Measurements from ENCODE around the gene PCDHGC4.

Gene PCDHGC4

GRCh38 chr5:141519605-141520565 is 35.1 kb downstream of the PCDHGC4 start:
- DNase-seq (ENCODE audit: low spot score) (no peak), ATAC-seq (ENCODE audit: low read depth) (no peak)
- Histone ChIP-seq H3K9me3 (ENCODE audit: severe bottlenecking) (no peaks in the 10 kb centered on the region), H3K27ac (ENCODE audit: poor library complexity, severe bottlenecking) (peak overlapping the region; percentile 80), H3K36me3 (ENCODE audit: low read depth) (peaks cover 80% of the 10 kb centered on the region), H3K4me3 (ENCODE audit: severe bottlenecking) (no peak overlapping the region), H3K27me3 (ENCODE audit: insufficient read depth, poor library complexity, severe bottlenecking) (no peaks in the 10 kb centered on the region), H3K4me1 (ENCODE audit: insufficient read depth, poor library complexity, severe bottlenecking) (peaks cover 38% of the 10 kb centered on the region)
- TF ChIP-seq, protein P1, sequence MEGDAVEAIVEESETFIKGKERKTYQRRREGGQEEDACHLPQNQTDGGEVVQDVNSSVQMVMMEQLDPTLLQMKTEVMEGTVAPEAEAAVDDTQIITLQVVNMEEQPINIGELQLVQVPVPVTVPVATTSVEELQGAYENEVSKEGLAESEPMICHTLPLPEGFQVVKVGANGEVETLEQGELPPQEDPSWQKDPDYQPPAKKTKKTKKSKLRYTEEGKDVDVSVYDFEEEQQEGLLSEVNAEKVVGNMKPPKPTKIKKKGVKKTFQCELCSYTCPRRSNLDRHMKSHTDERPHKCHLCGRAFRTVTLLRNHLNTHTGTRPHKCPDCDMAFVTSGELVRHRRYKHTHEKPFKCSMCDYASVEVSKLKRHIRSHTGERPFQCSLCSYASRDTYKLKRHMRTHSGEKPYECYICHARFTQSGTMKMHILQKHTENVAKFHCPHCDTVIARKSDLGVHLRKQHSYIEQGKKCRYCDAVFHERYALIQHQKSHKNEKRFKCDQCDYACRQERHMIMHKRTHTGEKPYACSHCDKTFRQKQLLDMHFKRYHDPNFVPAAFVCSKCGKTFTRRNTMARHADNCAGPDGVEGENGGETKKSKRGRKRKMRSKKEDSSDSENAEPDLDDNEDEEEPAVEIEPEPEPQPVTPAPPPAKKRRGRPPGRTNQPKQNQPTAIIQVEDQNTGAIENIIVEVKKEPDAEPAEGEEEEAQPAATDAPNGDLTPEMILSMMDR (IDR thresholded peaks at IDR 0.05; ENCODE audit: poor library complexity, severe bottlenecking), result no peak

GRCh38 chr5:141521244-141521781 is 36.5 kb downstream of the PCDHGC4 start:
- DNase-seq (ENCODE audit: low spot score) (peak; percentile 82), ATAC-seq (ENCODE audit: low read depth) (peak; percentile 88)
- TF ChIP-seq, protein P1 (IDR thresholded peaks at IDR 0.05; ENCODE audit: poor library complexity, severe bottlenecking), result no peak
- H3K9me3 ChIP-seq (ENCODE audit: severe bottlenecking), result no peaks in the 10 kb centered on the region
- no peaks in the 10 kb centered on the region for H3K27me3 ChIP-seq (ENCODE audit: insufficient read depth, poor library complexity, severe bottlenecking)
- no peak overlapping the region for H3K4me3 ChIP-seq (ENCODE audit: severe bottlenecking)
- peak overlapping the region; percentile 80 for H3K27ac ChIP-seq (ENCODE audit: poor library complexity, severe bottlenecking)
- H3K4me1 ChIP-seq (ENCODE audit: insufficient read depth, poor library complexity, severe bottlenecking), result peaks cover 30% of the 10 kb centered on the region
- H3K36me3 ChIP-seq (ENCODE audit: low read depth), result peaks cover 86% of the 10 kb centered on the region

DNA sequence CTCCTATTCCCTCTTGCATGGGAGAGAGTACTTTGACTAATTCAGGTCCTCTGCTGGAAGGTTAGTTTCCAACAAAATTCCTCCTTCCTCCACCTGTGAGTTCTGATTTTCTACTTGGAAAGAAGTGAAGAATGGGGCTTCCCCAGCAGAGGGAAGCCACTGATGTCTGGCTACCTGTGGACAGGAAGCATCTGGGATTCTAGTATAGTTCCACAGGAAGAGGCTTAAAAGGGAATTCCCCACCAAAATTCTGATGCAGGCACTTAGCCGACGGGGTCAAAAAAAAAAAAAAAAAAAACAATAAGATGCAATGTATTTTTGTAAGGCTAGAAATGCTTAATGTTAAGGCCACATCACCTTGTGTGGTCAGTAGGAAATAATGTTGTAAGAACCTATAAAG is 37.5 kb downstream of the PCDHGC4 start:
- Histone ChIP-seq H3K4me3 (ENCODE audit: severe bottlenecking) (no peak overlapping the region), H3K36me3 (ENCODE audit: low read depth) (peaks cover 86% of the 10 kb centered on the region), H3K27ac (ENCODE audit: poor library complexity, severe bottlenecking) (peak overlapping the region; percentile 80), H3K4me1 (ENCODE audit: insufficient read depth, poor library complexity, severe bottlenecking) (peaks cover 30% of the 10 kb centered on the region), H3K27me3 (ENCODE audit: insufficient read depth, poor library complexity, severe bottlenecking) (no peaks in the 10 kb centered on the region), H3K9me3 (ENCODE audit: severe bottlenecking) (no peaks in the 10 kb centered on the region)
- DNase-seq (ENCODE audit: low spot score), result no peak
- TF ChIP-seq, protein P1 (IDR thresholded peaks at IDR 0.05; ENCODE audit: poor library complexity, severe bottlenecking), result no peak
- no peak for ATAC-seq (ENCODE audit: low read depth)

DNA sequence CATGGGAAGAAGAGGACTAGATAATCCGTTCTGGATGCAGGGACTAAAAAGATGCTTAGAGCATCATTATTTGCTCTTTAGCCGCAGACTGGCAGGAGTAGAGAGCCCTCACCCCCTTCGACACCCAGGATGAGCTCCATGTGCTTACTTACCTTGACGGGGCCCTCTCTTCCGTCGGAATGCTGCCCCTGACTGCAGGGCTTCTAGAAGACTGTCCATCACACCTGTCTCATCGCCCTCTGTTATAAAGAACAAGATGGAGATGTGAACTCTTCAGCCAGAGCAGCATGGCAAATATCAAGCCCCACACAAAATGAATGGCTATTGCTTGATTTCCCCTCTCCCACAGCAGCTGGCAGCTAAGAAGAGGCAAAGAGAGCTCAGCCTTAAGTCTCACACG is 39.2 kb downstream of the PCDHGC4 start:
- DNase-seq (ENCODE audit: low spot score) (no peak), ATAC-seq (ENCODE audit: low read depth) (no peak)
- H3K4me1 ChIP-seq (ENCODE audit: insufficient read depth, poor library complexity, severe bottlenecking), result peaks cover 30% of the 10 kb centered on the region
- no peaks in the 10 kb centered on the region for H3K27me3 ChIP-seq (ENCODE audit: insufficient read depth, poor library complexity, severe bottlenecking)
- H3K4me3 ChIP-seq (ENCODE audit: severe bottlenecking), result no peak overlapping the region
- peaks cover 85% of the 10 kb centered on the region for H3K36me3 ChIP-seq (ENCODE audit: low read depth)
- TF ChIP-seq, protein P1 (IDR thresholded peaks at IDR 0.05; ENCODE audit: poor library complexity, severe bottlenecking), result no peak
- no peak overlapping the region for H3K27ac ChIP-seq (ENCODE audit: poor library complexity, severe bottlenecking)
- H3K9me3 ChIP-seq (ENCODE audit: severe bottlenecking), result no peaks in the 10 kb centered on the region

Data from RWPE2 (cell line).